HG03457 (cell line): Measurements from ENCODE around the gene PDLIM7.
"Not testable (repeated sequence)": the region's sequence is repeated elsewhere in the genome, so short reads cannot be mapped to it uniquely, and the experiment has no call there.

Experiments used
- ATAC-seq: cut with Tn5 transposase; IDR thresholded peaks from one replicate; pipeline ENCODE4 v1.9.1; 2021; ENCODE audit warnings: moderate number of reproducible peaks; ENCODE audit not compliant: unreplicated experiment

The PDLIM7 gene

GRCh38 chr5:177497292-177498012, at the start of gene PDLIM7:
Gene PDLIM7 (minus strand): TSS chr5:177497604. CDS start chr5:177496512, 1,092 bp downstream.
- ATAC-seq = peak; percentile 55

- no peak for ATAC-seq
These were observed 48.9 kb upstream of the PDLIM7 start for GRCh38 chr5:177546258-177546741.

GRCh38 chr5:177545487-177546257, 48.3 kb upstream of the PDLIM7 start:
- no peak for ATAC-seq

- ATAC-seq = no peak
These were observed 45.5 kb upstream of the PDLIM7 start for GRCh38 chr5:177542816-177543465.

GRCh38 chr5:177540438-177540837, 43.0 kb upstream of the PDLIM7 start:
- no peak for ATAC-seq

GRCh38 chr5:177539411-177539810, 42.0 kb upstream of the PDLIM7 start:
- ATAC-seq = no peak

GRCh38 chr5:177538876-177539275, 41.5 kb upstream of the PDLIM7 start:
- no peak for ATAC-seq

GRCh38 chr5:177537389-177538361, 40.3 kb upstream of the PDLIM7 start:
- no peak for ATAC-seq

GRCh38 chr5:177536386-177536785, 39.0 kb upstream of the PDLIM7 start:
- ATAC-seq = no peak

GRCh38 chr5:177535125-177535524, 37.7 kb upstream of the PDLIM7 start:
- no peak for ATAC-seq

- not testable (repeated sequence) for ATAC-seq
These were observed 37.0 kb upstream of the PDLIM7 start for GRCh38 chr5:177534433-177534832.

- no peak for ATAC-seq
These were observed 34.0 kb upstream of the PDLIM7 start for GRCh38 chr5:177531209-177531940.

GRCh38 chr5:177530638-177531037, 33.2 kb upstream of the PDLIM7 start:
- ATAC-seq = no peak

- ATAC-seq = no peak
These were observed 32.1 kb upstream of the PDLIM7 start for GRCh38 chr5:177529247-177530203.

- ATAC-seq = no peak
These were observed 31.2 kb upstream of the PDLIM7 start for GRCh38 chr5:177528631-177529030.

- ATAC-seq = no peak
These were observed 30.2 kb upstream of the PDLIM7 start for GRCh38 chr5:177527595-177527994.

- ATAC-seq = no peak
These were observed 29.4 kb upstream of the PDLIM7 start for GRCh38 chr5:177526791-177527190.

GRCh38 chr5:177526191-177526590, 28.8 kb upstream of the PDLIM7 start:
- ATAC-seq = no peak
